ENCODE results near the gene ASB1.

Gene ASB1

GRCh38 chr2:238435752-238436096 is 9.0 kb downstream of the ASB1 start (continued):
- TF ChIP-seq, protein P1, sequence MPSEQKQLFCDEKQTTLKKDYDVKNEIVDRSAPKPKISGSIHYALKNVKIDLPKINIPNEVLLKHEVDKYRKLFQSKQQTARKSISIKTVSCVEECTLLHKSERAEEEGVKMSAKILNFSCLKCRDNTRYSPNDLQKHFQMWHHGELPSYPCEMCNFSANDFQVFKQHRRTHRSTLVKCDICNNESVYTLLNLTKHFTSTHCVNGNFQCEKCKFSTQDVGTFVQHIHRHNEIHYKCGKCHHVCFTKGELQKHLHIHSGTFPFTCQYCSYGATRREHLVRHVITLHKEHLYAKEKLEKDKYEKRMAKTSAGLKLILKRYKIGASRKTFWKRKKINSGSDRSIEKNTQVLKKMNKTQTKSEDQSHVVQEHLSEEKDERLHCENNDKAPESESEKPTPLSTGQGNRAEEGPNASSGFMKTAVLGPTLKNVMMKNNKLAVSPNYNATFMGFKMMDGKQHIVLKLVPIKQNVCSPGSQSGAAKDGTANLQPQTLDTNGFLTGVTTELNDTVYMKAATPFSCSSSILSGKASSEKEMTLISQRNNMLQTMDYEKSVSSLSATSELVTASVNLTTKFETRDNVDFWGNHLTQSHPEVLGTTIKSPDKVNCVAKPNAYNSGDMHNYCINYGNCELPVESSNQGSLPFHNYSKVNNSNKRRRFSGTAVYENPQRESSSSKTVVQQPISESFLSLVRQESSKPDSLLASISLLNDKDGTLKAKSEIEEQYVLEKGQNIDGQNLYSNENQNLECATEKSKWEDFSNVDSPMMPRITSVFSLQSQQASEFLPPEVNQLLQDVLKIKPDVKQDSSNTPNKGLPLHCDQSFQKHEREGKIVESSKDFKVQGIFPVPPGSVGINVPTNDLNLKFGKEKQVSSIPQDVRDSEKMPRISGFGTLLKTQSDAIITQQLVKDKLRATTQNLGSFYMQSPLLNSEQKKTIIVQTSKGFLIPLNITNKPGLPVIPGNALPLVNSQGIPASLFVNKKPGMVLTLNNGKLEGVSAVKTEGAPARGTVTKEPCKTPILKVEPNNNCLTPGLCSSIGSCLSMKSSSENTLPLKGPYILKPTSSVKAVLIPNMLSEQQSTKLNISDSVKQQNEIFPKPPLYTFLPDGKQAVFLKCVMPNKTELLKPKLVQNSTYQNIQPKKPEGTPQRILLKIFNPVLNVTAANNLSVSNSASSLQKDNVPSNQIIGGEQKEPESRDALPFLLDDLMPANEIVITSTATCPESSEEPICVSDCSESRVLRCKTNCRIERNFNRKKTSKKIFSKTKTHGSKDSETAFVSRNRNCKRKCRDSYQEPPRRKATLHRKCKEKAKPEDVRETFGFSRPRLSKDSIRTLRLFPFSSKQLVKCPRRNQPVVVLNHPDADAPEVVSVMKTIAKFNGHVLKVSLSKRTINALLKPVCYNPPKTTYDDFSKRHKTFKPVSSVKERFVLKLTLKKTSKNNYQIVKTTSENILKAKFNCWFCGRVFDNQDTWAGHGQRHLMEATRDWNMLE (tag by site-specific recombination; conservative IDR thresholded peaks at IDR 0.05; ENCODE audit: low read depth) = no peak
- TF ChIP-seq KLF7 (tag by site-specific recombination; IDR thresholded peaks at IDR 0.05; ENCODE audit: borderline replicate concordance) = no peak
- no peak for TF ChIP-seq ZNF132 (tag by site-specific recombination; IDR thresholded peaks at IDR 0.05; ENCODE audit: borderline replicate concordance)
- no peak for TF ChIP-seq ZNF274 (IDR thresholded peaks at IDR 0.05; ENCODE audit: low read length)
- no peak for TF ChIP-seq ZNF274 (tag by site-specific recombination; IDR thresholded peaks at IDR 0.05; ENCODE audit: borderline replicate concordance)
- TF ChIP-seq ZNF76 (tag by site-specific recombination; IDR thresholded peaks at IDR 0.05; ENCODE audit: borderline replicate concordance, low read depth) = no peak
- no peak for TF ChIP-seq KLF9 (tag by site-specific recombination; IDR thresholded peaks at IDR 0.05; ENCODE audit: low read depth)
- TF ChIP-seq ZNF658 (tag by site-specific recombination; IDR thresholded peaks at IDR 0.05) = no peak

- Histone ChIP-seq H3K4me1 (ENCODE audit: control insufficient read depth, insufficient read depth, low read length) (peaks cover 10% of the 10 kb centered on the region), H3K4me3 (ENCODE audit: low read depth, low read length) (peak overlapping the region; percentile 9), H3K27ac (ENCODE audit: extremely low read depth, low read depth, low read length) (no peak overlapping the region), H3K9me3 (ENCODE audit: control insufficient read depth, insufficient read depth, low read depth, low read length) (no peaks in the 10 kb centered on the region), H3K36me3 (ENCODE audit: control insufficient read depth in 2 of 2, insufficient read depth in 1 of 2, low read length in 2 of 2) (peaks cover 24 to 67% of the 10 kb centered on the region in 2 experiments)
- POLR2A ChIA-PET = interaction anchor here (0.9 kb wide), 2 partner anchors 12 to 16 kb away, joined by 3 read pairs; no protein-coding TSS in a partner anchor
- CTCF ChIA-PET = interaction anchor here (0.5 to 1.8 kb wide), 4 partner anchors 11 to 82 kb away, joined by 3 to 7 read pairs (median 4); no protein-coding TSS in a partner anchor
- TF ChIP-seq ZFHX2 (tag by site-specific recombination; conservative IDR thresholded peaks at IDR 0.05) = peak; percentile 98
- TF ChIP-seq ZNF202 (tag by site-specific recombination; IDR thresholded peaks at IDR 0.05; ENCODE audit: borderline replicate concordance) = no peak
- TF ChIP-seq EGR2 (tag by site-specific recombination; IDR thresholded peaks at IDR 0.05; ENCODE audit: low read depth) = peak; percentile 96
- no peak for TF ChIP-seq ZNF223 (tag by site-specific recombination; IDR thresholded peaks at IDR 0.05)
Measured at GRCh38 chr2:238438856-238439849, 12.4 kb downstream of the ASB1 start.

GRCh38 chr2:238439917-238440316 is 13.2 kb downstream of the ASB1 start:
- no peaks in the 10 kb centered on the region for H3K9me3 ChIP-seq (ENCODE audit: control insufficient read depth, insufficient read depth, low read depth, low read length)
- H3K36me3 ChIP-seq (ENCODE audit: control insufficient read depth in 2 of 2, insufficient read depth in 1 of 2, low read length in 2 of 2) = peaks cover 30 to 67% of the 10 kb centered on the region in 2 experiments
- H3K27ac ChIP-seq (ENCODE audit: extremely low read depth, low read depth, low read length) = no peak overlapping the region
- H3K4me1 ChIP-seq (ENCODE audit: control insufficient read depth, insufficient read depth, low read length) = peaks cover 10% of the 10 kb centered on the region
- CTCF ChIA-PET = interaction anchor here (1.0 to 1.8 kb wide), 3 partner anchors 12 to 82 kb away, joined by 3 to 7 read pairs (median 5); no protein-coding TSS in a partner anchor
- POLR2A ChIA-PET = interaction anchor here (0.9 kb wide), 2 partner anchors 13 to 16 kb away, joined by 3 read pairs; no protein-coding TSS in a partner anchor
- TF ChIP-seq ZFP3 (tag by site-specific recombination; IDR thresholded peaks at IDR 0.05; ENCODE audit: low read depth) = no peak
- no peak for TF ChIP-seq ZNF558 (tag by site-specific recombination; IDR thresholded peaks at IDR 0.05)
- TF ChIP-seq ZNF658 (tag by site-specific recombination; IDR thresholded peaks at IDR 0.05) = no peak
- no peak for TF ChIP-seq ZNF202 (tag by site-specific recombination; IDR thresholded peaks at IDR 0.05; ENCODE audit: borderline replicate concordance)
- no peak for TF ChIP-seq ZNF701 (tag by site-specific recombination; IDR thresholded peaks at IDR 0.05)
- TF ChIP-seq ZNF521 (tag by site-specific recombination; IDR thresholded peaks at IDR 0.05) = no peak
- TF ChIP-seq ZNF274 (IDR thresholded peaks at IDR 0.05; ENCODE audit: low read length) = no peak
- no peak for TF ChIP-seq ZNF274 (tag by site-specific recombination; IDR thresholded peaks at IDR 0.05; ENCODE audit: borderline replicate concordance)
- no peak for TF ChIP-seq ZNF184 (tag by site-specific recombination; IDR thresholded peaks at IDR 0.05)
- H3K4me3 ChIP-seq (ENCODE audit: low read depth, low read length) = no peak overlapping the region; the same call in 1 of the 2 replicates

All from HEK293 (cell line).